Ishikawa (cell line): ENCODE measurements around the gene FAM204A.

Experiments used
- CREB1 ChIP-seq: IDR thresholded peaks from 2 replicates; pipeline ENCODE4 v1.6.1; 2012; ENCODE audit warnings: low read depth
- EP300 ChIP-seq: IDR thresholded peaks from 2 replicates; pipeline ENCODE4 v1.6.1; 2012; ENCODE audit warnings: borderline replicate concordance
- FOXM1 ChIP-seq: IDR thresholded peaks from 2 replicates; pipeline ENCODE4 v1.6.1; 2012; ENCODE audit warnings: low read depth, borderline replicate concordance
- TAF1 ChIP-seq: IDR thresholded peaks from 2 replicates; pipeline ENCODE4 v1.6.1; 2012; ENCODE audit warnings: low read depth, mild to moderate bottlenecking
- TEAD4 ChIP-seq: IDR thresholded peaks from 2 replicates; pipeline ENCODE4 v1.6.1; 2012
- YY1 ChIP-seq: IDR thresholded peaks from 2 replicates; pipeline ENCODE4 v1.6.1; 2012; ENCODE audit warnings: low read depth
- TF ChIP-seq, protein P1 (sequence below): IDR thresholded peaks from 2 replicates; pipeline ENCODE4 v1.6.1; 2012
- TF ChIP-seq, protein P2 (sequence below): IDR thresholded peaks from 2 replicates; pipeline ENCODE4 v1.6.1; 2012

GRCh38 chr10:118266098-118266748 is 75.9 kb downstream of the FAM204A start:
- TF ChIP-seq, protein P1, sequence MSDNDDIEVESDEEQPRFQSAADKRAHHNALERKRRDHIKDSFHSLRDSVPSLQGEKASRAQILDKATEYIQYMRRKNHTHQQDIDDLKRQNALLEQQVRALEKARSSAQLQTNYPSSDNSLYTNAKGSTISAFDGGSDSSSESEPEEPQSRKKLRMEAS, result no peak
- TF ChIP-seq EP300, result no peak
- no peak for TF ChIP-seq YY1
- TF ChIP-seq, protein P2, sequence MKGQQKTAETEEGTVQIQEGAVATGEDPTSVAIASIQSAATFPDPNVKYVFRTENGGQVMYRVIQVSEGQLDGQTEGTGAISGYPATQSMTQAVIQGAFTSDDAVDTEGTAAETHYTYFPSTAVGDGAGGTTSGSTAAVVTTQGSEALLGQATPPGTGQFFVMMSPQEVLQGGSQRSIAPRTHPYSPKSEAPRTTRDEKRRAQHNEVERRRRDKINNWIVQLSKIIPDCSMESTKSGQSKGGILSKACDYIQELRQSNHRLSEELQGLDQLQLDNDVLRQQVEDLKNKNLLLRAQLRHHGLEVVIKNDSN, result no peak
- TF ChIP-seq TAF1, result no peak
- no peak for TF ChIP-seq CREB1
- no peak for TF ChIP-seq FOXM1
- TF ChIP-seq TEAD4, result no peak
